D721Med (cell line): Measurements from ENCODE around the gene MS4A2.
"Not testable (repeated sequence)": the region's sequence is repeated elsewhere in the genome, so short reads cannot be mapped to it uniquely, and the experiment has no call there.

ENCODE experiments used
- DNase-seq: peaks from one replicate; pipeline ENCODE4 v3.0.0; 2011; ENCODE audit warnings: low spot score; ENCODE audit not compliant: insufficient read length
- FAIRE-seq: peaks from 2 replicates; lab custom pipeline; 2011; peaks lifted over from hg19 to GRCh38; lab: Jason Lieb, UNC
- CTCF ChIP-seq: IDR thresholded peaks from 2 replicates; pipeline ENCODE4 v1.5.1; 2012; ENCODE audit warnings: mild to moderate bottlenecking, control low read depth; ENCODE audit not compliant: insufficient read depth; ENCODE audit errors: missing control alignments

MS4A2 gene

GRCh38 chr11:60084631-60085273 is 3.7 kb upstream of the MS4A2 start:
- no peak for FAIRE-seq
- TF ChIP-seq CTCF: no peak
- DNase-seq: no peak

- FAIRE-seq (no peak), DNase-seq (no peak)
- TF ChIP-seq CTCF: no peak
Observed at GRCh38 chr11:60085909-60086308, 2.6 kb upstream of the MS4A2 start.

- FAIRE-seq (no peak), DNase-seq (no peak)
- no peak for TF ChIP-seq CTCF
Observed at GRCh38 chr11:60087239-60087638, 1.2 kb upstream of the MS4A2 start.

- FAIRE-seq: no peak
- TF ChIP-seq CTCF: no peak
- no peak for DNase-seq
Observed at GRCh38 chr11:60095477-60096120, 7.1 kb downstream of the MS4A2 start.

- no peak for TF ChIP-seq CTCF
- FAIRE-seq (no peak), DNase-seq (no peak)
Observed at GRCh38 chr11:60097189-60097588, 8.7 kb downstream of the MS4A2 start.

- FAIRE-seq (no peak), DNase-seq (no peak)
- no peak for TF ChIP-seq CTCF
Observed at GRCh38 chr11:60098508-60098907, 10.0 kb downstream of the MS4A2 start.

GRCh38 chr11:60100516-60100915 is 12.1 kb downstream of the MS4A2 start:
- TF ChIP-seq CTCF: no peak
- DNase-seq (no peak), FAIRE-seq (no peak)

DNA sequence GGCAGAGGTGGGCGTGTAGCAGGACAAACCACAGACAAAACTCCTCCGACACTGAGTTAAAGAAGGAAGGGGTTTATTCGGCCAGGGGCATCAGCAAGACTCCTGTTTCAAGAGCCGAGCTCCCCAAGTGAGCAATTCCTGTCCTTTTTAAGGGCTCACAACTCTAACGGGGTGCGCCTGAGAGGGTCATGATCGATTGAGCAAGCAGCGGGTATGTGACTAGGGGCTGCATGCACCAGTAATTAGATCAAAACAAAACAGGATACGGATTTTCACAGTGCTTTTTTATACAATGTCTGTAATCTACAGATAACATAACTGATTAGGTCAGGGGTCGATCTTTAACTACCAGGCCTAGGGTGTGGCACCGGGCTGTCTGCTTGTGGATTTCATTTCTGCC is 12.9 kb downstream of the MS4A2 start:
- not testable (repeated sequence) for DNase-seq, FAIRE-seq

GRCh38 chr11:60104471-60105115 is 16.1 kb downstream of the MS4A2 start:
- not testable (repeated sequence) for FAIRE-seq, DNase-seq

GRCh38 chr11:60108631-60109030 is 20.2 kb downstream of the MS4A2 start:
- FAIRE-seq, DNase-seq: not testable (repeated sequence)
